Liver (tissue), 9 donors: ENCODE data around the gene HNRNPA2B1. TPM values are rescaled to one million over a fixed set of nuclear protein-coding genes. Genes with fewer than 3 reads are reported as not detected.

ENCODE experiments used
- DNase-seq: peaks from one replicate; pipeline ENCODE4 v3.0.0-alpha.2; 2017; ENCODE audit warnings: low spot score
- H3K27ac ChIP-seq, 2 donors: one replicate each; pipeline ENCODE4 v1.7.0; 2013; ENCODE audit warnings: inconsistent platforms in 2 of 2, low read length in 2 of 2, control low read depth in 1 of 2, low read depth in 1 of 2, mild to moderate bottlenecking in 1 of 2
- H3K27me3 ChIP-seq, 4 donors: one replicate each; pipeline versions ENCODE4 v1.6.1 to v1.7.0; 2013; ENCODE audit warnings: low read length in 3 of 4, inconsistent platforms in 1 of 4, mild to moderate bottlenecking in 1 of 4, moderate library complexity in 1 of 4; ENCODE audit not compliant: control insufficient read depth in 4 of 4, insufficient read depth in 4 of 4
- H3K36me3 ChIP-seq, 4 donors: one replicate each; pipeline versions ENCODE4 v1.6.1 to v1.7.0; 2013; ENCODE audit warnings: low read length in 3 of 4, mild to moderate bottlenecking in 3 of 4, low read depth in 1 of 4, moderate library complexity in 1 of 4; ENCODE audit not compliant: control insufficient read depth in 4 of 4, insufficient read depth in 3 of 4
- H3K4me1 ChIP-seq, 4 donors: one replicate each; pipeline versions ENCODE4 v1.6.1 to v1.7.0; 2013; ENCODE audit warnings: low read length in 3 of 4, mild to moderate bottlenecking in 3 of 4, moderate library complexity in 1 of 4; ENCODE audit not compliant: control insufficient read depth in 4 of 4, insufficient read depth in 4 of 4
- H3K4me3 ChIP-seq, 3 donors: one replicate each; pipeline versions ENCODE4 v1.6.1 to v1.7.0; 2013; ENCODE audit warnings: low read length in 3 of 3, control low read depth in 1 of 3, low read depth in 1 of 3, mild to moderate bottlenecking in 1 of 3
- H3K9ac ChIP-seq, 2 donors: one replicate each; pipeline ENCODE4 v1.7.0; 2013; ENCODE audit warnings: low read length in 2 of 2, mild to moderate bottlenecking in 2 of 2, moderate library complexity in 2 of 2, control low read depth in 1 of 2, low read depth in 1 of 2
- H3K9me3 ChIP-seq, 4 donors: one replicate each; pipeline versions ENCODE4 v1.6.1 to v1.7.0; 2013; ENCODE audit warnings: low read length in 3 of 4; ENCODE audit not compliant: control insufficient read depth in 4 of 4
- EGR1 ChIP-seq, 2 donors: IDR thresholded peaks; 2 replicates each; pipeline ENCODE4 v1.6.1; 2016 to 2018; ENCODE audit warnings: antibody characterized with exemption in 2 of 2, low read depth in 2 of 2
- FOXA1 ChIP-seq: IDR thresholded peaks from 2 replicates; pipeline ENCODE4 v1.6.1; 2016; ENCODE audit warnings: antibody characterized with exemption
- HNF4A ChIP-seq, 2 donors: conservative IDR thresholded peaks; 2 replicates each; pipeline ENCODE4 v1.6.1; 2016; ENCODE audit warnings: antibody characterized with exemption in 2 of 2, mild to moderate bottlenecking in 2 of 2
- HNF4G ChIP-seq: IDR thresholded peaks from 2 replicates; pipeline ENCODE4 v1.6.1; 2016; ENCODE audit warnings: antibody characterized with exemption
- JUND ChIP-seq, 2 donors: IDR thresholded peaks; 2 replicates each; pipeline ENCODE4 v1.6.1; 2016; ENCODE audit warnings: antibody characterized with exemption in 2 of 2
- NR2F2 ChIP-seq: IDR thresholded peaks from 2 replicates; pipeline ENCODE4 v1.6.1; 2016; ENCODE audit warnings: antibody characterized with exemption
- RAD21 ChIP-seq, 2 donors: IDR thresholded peaks; 2 replicates each; pipeline ENCODE4 v1.6.1; 2016; ENCODE audit warnings: antibody characterized with exemption in 2 of 2, mild to moderate bottlenecking in 2 of 2
- REST ChIP-seq: IDR thresholded peaks from 2 replicates; pipeline ENCODE4 v1.6.1; 2016; ENCODE audit warnings: antibody characterized with exemption, mild to moderate bottlenecking
- RXRA ChIP-seq, 2 donors: IDR thresholded peaks; 2 replicates each; pipeline ENCODE4 v1.6.1; 2017 to 2018; ENCODE audit warnings: antibody characterized with exemption in 2 of 2, mild to moderate bottlenecking in 1 of 2
- SP1 ChIP-seq: IDR thresholded peaks from 2 replicates; pipeline ENCODE4 v1.6.1; 2018; ENCODE audit warnings: antibody characterized with exemption, mild to moderate bottlenecking
- TAF1 ChIP-seq: conservative IDR thresholded peaks from 2 replicates; pipeline ENCODE4 v1.6.1; 2016; ENCODE audit warnings: antibody characterized with exemption, mild to moderate bottlenecking
- YY1 ChIP-seq: IDR thresholded peaks from 2 replicates; pipeline ENCODE4 v1.6.1; 2016; ENCODE audit warnings: antibody characterized with exemption, mild to moderate bottlenecking
- WGBS: extraction: QIAGEN DNeasy Blood & Tissue Kit; methylation state at CpG from one replicate; pipeline ENCODE4 v1.1.7; 2013; 5-methylcytosine and 5-hydroxymethylcytosine counted together
- polyA plus RNA-seq, 2 donors: library from polyadenylated mRNA; stranded (reverse) in 1 of 2; unstranded in 1 of 2; fragments of 200-250 nt in 1 of 2; fragments of >200 nt in 1 of 2; fragmentation: Nextera tagmentation in 1 of 2; extraction: Ambion mirVana in 1 of 2; gene quantifications; one replicate each; pipeline versions ENCODE4 v1.2.1 to v1.2.3, GENCODE V29; 2013 to 2015
- total RNA-seq, 2 donors: library from RNA; depleted of rRNA; stranded (reverse); fragments of >200 nt; gene quantifications; one replicate each; pipeline ENCODE4 v1.2.3, GENCODE V29; 2014
- TF ChIP-seq, protein P1 (sequence below): IDR thresholded peaks from 2 replicates; pipeline ENCODE4 v1.6.1; 2016; ENCODE audit warnings: antibody characterized with exemption
- TF ChIP-seq, protein P2 (sequence below): IDR thresholded peaks from 2 replicates; pipeline ENCODE4 v1.6.1; 2016; ENCODE audit warnings: antibody characterized with exemption
- TF ChIP-seq, protein P3 (sequence below): fragments of 150-350 bp; IDR thresholded peaks from 2 replicates; pipeline ENCODE4 v1.5.1; 2017; ENCODE audit warnings: improper control_type of control experiment, low read depth, low read length; ENCODE audit not compliant: missing input control
- TF ChIP-seq, protein P4 (sequence below): IDR thresholded peaks from 2 replicates; pipeline ENCODE4 v1.6.1; 2016; ENCODE audit warnings: antibody characterized with exemption
- donor health status: healthy.
- donor health status: healthy.
- donor health status: healthy.
- donor health status: healthy.
- donor health status: healthy.

The HNRNPA2B1 gene
- total and polyA plus RNA-seq, 4 donors = 128 to 295 (median 181) TPM

- TF ChIP-seq, protein P1, sequence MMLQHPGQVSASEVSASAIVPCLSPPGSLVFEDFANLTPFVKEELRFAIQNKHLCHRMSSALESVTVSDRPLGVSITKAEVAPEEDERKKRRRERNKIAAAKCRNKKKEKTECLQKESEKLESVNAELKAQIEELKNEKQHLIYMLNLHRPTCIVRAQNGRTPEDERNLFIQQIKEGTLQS = no peak
- TF ChIP-seq JUND (IDR thresholded peaks at IDR 0.05) = no peak
- no peak for TF ChIP-seq HNF4G
- TF ChIP-seq, protein P2, sequence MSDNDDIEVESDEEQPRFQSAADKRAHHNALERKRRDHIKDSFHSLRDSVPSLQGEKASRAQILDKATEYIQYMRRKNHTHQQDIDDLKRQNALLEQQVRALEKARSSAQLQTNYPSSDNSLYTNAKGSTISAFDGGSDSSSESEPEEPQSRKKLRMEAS = no peak
Measured at GRCh38 chr7:26181474-26182227, 18.9 kb downstream of the HNRNPA2B1 start (continued).

GRCh38 chr7:26180792-26181198 lies 19.8 kb downstream of the HNRNPA2B1 start:
- H3K27ac ChIP-seq = no peak overlapping the region
- no peaks in the 10 kb centered on the region for H3K36me3 ChIP-seq
- H3K9ac ChIP-seq = no peak overlapping the region
- no peaks in the 10 kb centered on the region for H3K27me3 ChIP-seq
- H3K4me1 ChIP-seq = peaks cover 0 to 7% (median 3%) of the 10 kb centered on the region in 4 donors
- TF ChIP-seq HNF4A (conservative IDR thresholded peaks at IDR 0.05) (peak; percentile 16 to 51), EGR1 (IDR thresholded peaks at IDR 0.05; ENCODE audit: low read depth in 2 of 2) (no peak), RXRA (IDR thresholded peaks at IDR 0.05) (no peak)
- TF ChIP-seq, protein P3, sequence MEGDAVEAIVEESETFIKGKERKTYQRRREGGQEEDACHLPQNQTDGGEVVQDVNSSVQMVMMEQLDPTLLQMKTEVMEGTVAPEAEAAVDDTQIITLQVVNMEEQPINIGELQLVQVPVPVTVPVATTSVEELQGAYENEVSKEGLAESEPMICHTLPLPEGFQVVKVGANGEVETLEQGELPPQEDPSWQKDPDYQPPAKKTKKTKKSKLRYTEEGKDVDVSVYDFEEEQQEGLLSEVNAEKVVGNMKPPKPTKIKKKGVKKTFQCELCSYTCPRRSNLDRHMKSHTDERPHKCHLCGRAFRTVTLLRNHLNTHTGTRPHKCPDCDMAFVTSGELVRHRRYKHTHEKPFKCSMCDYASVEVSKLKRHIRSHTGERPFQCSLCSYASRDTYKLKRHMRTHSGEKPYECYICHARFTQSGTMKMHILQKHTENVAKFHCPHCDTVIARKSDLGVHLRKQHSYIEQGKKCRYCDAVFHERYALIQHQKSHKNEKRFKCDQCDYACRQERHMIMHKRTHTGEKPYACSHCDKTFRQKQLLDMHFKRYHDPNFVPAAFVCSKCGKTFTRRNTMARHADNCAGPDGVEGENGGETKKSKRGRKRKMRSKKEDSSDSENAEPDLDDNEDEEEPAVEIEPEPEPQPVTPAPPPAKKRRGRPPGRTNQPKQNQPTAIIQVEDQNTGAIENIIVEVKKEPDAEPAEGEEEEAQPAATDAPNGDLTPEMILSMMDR = no peak
- H3K4me3 ChIP-seq = no peak overlapping the region
- DNase-seq = no peak
- 27% methylated on average over 5 of the region's 5 CpGs for WGBS
- no peaks in the 10 kb centered on the region for H3K9me3 ChIP-seq

GRCh38 chr7:26179826-26180497 lies 20.6 kb downstream of the HNRNPA2B1 start:
- H3K9ac ChIP-seq = no peak overlapping the region
- no peak for DNase-seq
- H3K4me3 ChIP-seq = no peak overlapping the region
- H3K36me3 ChIP-seq = no peaks in the 10 kb centered on the region
- H3K27ac ChIP-seq = no peak overlapping the region
- H3K4me1 ChIP-seq = peaks cover 0 to 7% (median 3%) of the 10 kb centered on the region in 4 donors
- TF ChIP-seq NR2F2 (no peak), FOXA1 (no peak), JUND (IDR thresholded peaks at IDR 0.05) (no peak), RAD21 (IDR thresholded peaks at IDR 0.05) (no peak), RXRA (IDR thresholded peaks at IDR 0.05) (no peak), YY1 (no peak), TAF1 (no peak), HNF4A (conservative IDR thresholded peaks at IDR 0.05) (no peak), SP1 (no peak), HNF4G (no peak), REST (no peak), EGR1 (IDR thresholded peaks at IDR 0.05; ENCODE audit: low read depth in 2 of 2) (no peak)
- TF ChIP-seq, protein P3 = no peak
- TF ChIP-seq, protein P2 = no peak
- TF ChIP-seq, protein P4, sequence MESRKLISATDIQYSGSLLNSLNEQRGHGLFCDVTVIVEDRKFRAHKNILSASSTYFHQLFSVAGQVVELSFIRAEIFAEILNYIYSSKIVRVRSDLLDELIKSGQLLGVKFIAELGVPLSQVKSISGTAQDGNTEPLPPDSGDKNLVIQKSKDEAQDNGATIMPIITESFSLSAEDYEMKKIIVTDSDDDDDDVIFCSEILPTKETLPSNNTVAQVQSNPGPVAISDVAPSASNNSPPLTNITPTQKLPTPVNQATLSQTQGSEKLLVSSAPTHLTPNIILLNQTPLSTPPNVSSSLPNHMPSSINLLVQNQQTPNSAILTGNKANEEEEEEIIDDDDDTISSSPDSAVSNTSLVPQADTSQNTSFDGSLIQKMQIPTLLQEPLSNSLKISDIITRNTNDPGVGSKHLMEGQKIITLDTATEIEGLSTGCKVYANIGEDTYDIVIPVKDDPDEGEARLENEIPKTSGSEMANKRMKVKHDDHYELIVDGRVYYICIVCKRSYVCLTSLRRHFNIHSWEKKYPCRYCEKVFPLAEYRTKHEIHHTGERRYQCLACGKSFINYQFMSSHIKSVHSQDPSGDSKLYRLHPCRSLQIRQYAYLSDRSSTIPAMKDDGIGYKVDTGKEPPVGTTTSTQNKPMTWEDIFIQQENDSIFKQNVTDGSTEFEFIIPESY = no peak
- TF ChIP-seq, protein P1 = no peak
- no peaks in the 10 kb centered on the region for H3K9me3 ChIP-seq
- H3K27me3 ChIP-seq = no peaks in the 10 kb centered on the region
- whole genome bisulfite sequencing = 57% methylated on average over 8 of the region's 8 CpGs
